GM10847 (cell line): ENCODE results near the gene POC1B.

ENCODE experiments used
- POLR2A ChIP-seq: IDR thresholded peaks from 2 replicates; pipeline ENCODE4 v1.6.1; 2011; ENCODE audit not compliant: insufficient read length; ENCODE audit errors: extremely low read depth

Gene POC1B

GRCh38 chr12:89525824-89526770 lies at the start of gene POC1B:
TSS of gene POC1B (minus strand) at chr12:89526047. CDS start at chr12:89525895, 152 bp downstream.
- TF ChIP-seq POLR2A = no peak

- no peak for TF ChIP-seq POLR2A
Observed at GRCh38 chr12:89575374-89575773, 49.5 kb upstream of the POC1B start.

GRCh38 chr12:89574736-89575208 lies 48.9 kb upstream of the POC1B start:
- no peak for TF ChIP-seq POLR2A

GRCh38 chr12:89573051-89573810 lies 47.4 kb upstream of the POC1B start:
- TF ChIP-seq POLR2A = no peak

GRCh38 chr12:89571491-89572195 lies 45.8 kb upstream of the POC1B start:
- TF ChIP-seq POLR2A = no peak

- TF ChIP-seq POLR2A = no peak
Observed at GRCh38 chr12:89568484-89568883, 42.6 kb upstream of the POC1B start.

- TF ChIP-seq POLR2A = no peak
Observed at GRCh38 chr12:89567691-89568239, 41.9 kb upstream of the POC1B start.

GRCh38 chr12:89566615-89567014 lies 40.8 kb upstream of the POC1B start:
- no peak for TF ChIP-seq POLR2A

GRCh38 chr12:89565002-89565401 lies 39.2 kb upstream of the POC1B start:
- TF ChIP-seq POLR2A = no peak

GRCh38 chr12:89559753-89560152 lies 33.9 kb upstream of the POC1B start:
- TF ChIP-seq POLR2A = no peak

GRCh38 chr12:89556976-89557375 lies 31.1 kb upstream of the POC1B start:
- TF ChIP-seq POLR2A = no peak

- TF ChIP-seq POLR2A = no peak
Observed at GRCh38 chr12:89552376-89552775, 26.5 kb upstream of the POC1B start.

- no peak for TF ChIP-seq POLR2A
Observed at GRCh38 chr12:89551747-89552146, 25.9 kb upstream of the POC1B start.

GRCh38 chr12:89547101-89547500 lies 21.3 kb upstream of the POC1B start:
- TF ChIP-seq POLR2A = no peak

GRCh38 chr12:89546151-89546550 lies 20.3 kb upstream of the POC1B start:
- TF ChIP-seq POLR2A = no peak
